PFSK-1 (cell line): ENCODE data around the gene POLR1A.

ENCODE experiments used
- FOXP2 ChIP-seq: optimal IDR thresholded peaks from 2 replicates; pipeline ENCODE3; 2011; ENCODE audit warnings: borderline replicate concordance, control low read depth, inconsistent platforms; ENCODE audit not compliant: insufficient read depth; ENCODE audit errors: extremely low read length, extremely low read depth
- POLR2AphosphoS5 ChIP-seq: IDR thresholded peaks from 2 replicates; pipeline ENCODE4 v1.6.1; 2012; ENCODE audit warnings: low read depth, mild to moderate bottlenecking, control low read depth, low read length, moderate library complexity
- REST ChIP-seq, 2 experiments: IDR thresholded peaks; 2 replicates each; pipeline versions ENCODE4 v1.6.1 to v1.8.0; 2011 to 2012; ENCODE audit warnings: low read depth in 2 of 2, low read length in 2 of 2, control low read depth in 1 of 2, inconsistent platforms in 1 of 2, mild to moderate bottlenecking in 1 of 2, moderate library complexity in 1 of 2; ENCODE audit not compliant: insufficient read depth in 1 of 2
- SIN3A ChIP-seq: IDR thresholded peaks from 2 replicates; pipeline ENCODE4 v1.6.1; 2012; ENCODE audit warnings: mild to moderate bottlenecking, low read length, moderate library complexity, borderline replicate concordance; ENCODE audit not compliant: insufficient read depth
- TAF1 ChIP-seq: IDR thresholded peaks from 2 replicates; pipeline ENCODE4 v1.6.1; 2012; ENCODE audit warnings: low read length, control low read depth, borderline replicate concordance; ENCODE audit not compliant: insufficient read depth

The POLR1A gene

GRCh38 chr2:86075886-86076285 lies 29.8 kb downstream of the POLR1A start:
- TF ChIP-seq FOXP2 (no peak), POLR2AphosphoS5 (no peak), REST (IDR thresholded peaks at IDR 0.05; ENCODE audit: insufficient read depth in 1 of 2, low read depth in 2 of 2, low read length in 2 of 2) (no peak), TAF1 (no peak), SIN3A (no peak)

- no peak for TF ChIP-seq REST (IDR thresholded peaks at IDR 0.05; ENCODE audit: insufficient read depth in 1 of 2, low read depth in 2 of 2, low read length in 2 of 2)
- no peak for TF ChIP-seq FOXP2
- TF ChIP-seq TAF1 = no peak
- TF ChIP-seq POLR2AphosphoS5 = no peak
- no peak for TF ChIP-seq SIN3A
Measured at GRCh38 chr2:86074811-86075210, 30.9 kb downstream of the POLR1A start.

GRCh38 chr2:86074256-86074655 lies 31.4 kb downstream of the POLR1A start:
- TF ChIP-seq SIN3A = no peak
- TF ChIP-seq POLR2AphosphoS5 = no peak
- TF ChIP-seq REST (IDR thresholded peaks at IDR 0.05; ENCODE audit: insufficient read depth in 1 of 2, low read depth in 2 of 2, low read length in 2 of 2) = no peak
- TF ChIP-seq FOXP2 = no peak

GRCh38 chr2:86073225-86073624 lies 32.5 kb downstream of the POLR1A start:
- TF ChIP-seq POLR2AphosphoS5 = no peak
- TF ChIP-seq SIN3A = no peak
- no peak for TF ChIP-seq FOXP2
- no peak for TF ChIP-seq REST (IDR thresholded peaks at IDR 0.05; ENCODE audit: insufficient read depth in 1 of 2, low read depth in 2 of 2, low read length in 2 of 2)
- no peak for TF ChIP-seq TAF1

- TF ChIP-seq POLR2AphosphoS5 = no peak
- TF ChIP-seq FOXP2 = no peak
- no peak for TF ChIP-seq REST (IDR thresholded peaks at IDR 0.05; ENCODE audit: insufficient read depth in 1 of 2, low read depth in 2 of 2, low read length in 2 of 2)
- TF ChIP-seq TAF1 = no peak
- TF ChIP-seq SIN3A = no peak
Measured at GRCh38 chr2:86072271-86072858, 33.3 kb downstream of the POLR1A start.
